LNCaP clone FGC (cell line): ENCODE measurements around the gene MINK1.
A peak's percentile ranks its signal among the peaks of the same experiment; 100 is the strongest.
"Not testable (repeated sequence)": the region's sequence is repeated elsewhere in the genome, so short reads cannot be mapped to it uniquely, and the experiment has no call there.

ENCODE experiments used
- DNase-seq: peaks from one replicate; pipeline ENCODE4 v3.0.0-alpha.2; 2011; ENCODE audit warnings: low read depth
- H3K4me3 ChIP-seq: 2 replicates; pipeline ENCODE4 v1.5.1; 2011; ENCODE audit warnings: mild to moderate bottlenecking, low read depth, low read length, control low read depth
- CTCF ChIP-seq: IDR thresholded peaks from 2 replicates; pipeline ENCODE4 v1.5.1; 2012; ENCODE audit warnings: mild to moderate bottlenecking; ENCODE audit not compliant: control insufficient read depth, insufficient read depth; ENCODE audit errors: extremely low read depth

MINK1 gene

GRCh38 chr17:4856271-4856936 is 23.3 kb downstream of the MINK1 start:
- H3K4me3 ChIP-seq, result no peak overlapping the region
- no peak for DNase-seq
- TF ChIP-seq CTCF, result no peak

- no peak overlapping the region for H3K4me3 ChIP-seq
- no peak for TF ChIP-seq CTCF
- no peak for DNase-seq
Measured at GRCh38 chr17:4856937-4857314, 23.8 kb downstream of the MINK1 start.

DNA sequence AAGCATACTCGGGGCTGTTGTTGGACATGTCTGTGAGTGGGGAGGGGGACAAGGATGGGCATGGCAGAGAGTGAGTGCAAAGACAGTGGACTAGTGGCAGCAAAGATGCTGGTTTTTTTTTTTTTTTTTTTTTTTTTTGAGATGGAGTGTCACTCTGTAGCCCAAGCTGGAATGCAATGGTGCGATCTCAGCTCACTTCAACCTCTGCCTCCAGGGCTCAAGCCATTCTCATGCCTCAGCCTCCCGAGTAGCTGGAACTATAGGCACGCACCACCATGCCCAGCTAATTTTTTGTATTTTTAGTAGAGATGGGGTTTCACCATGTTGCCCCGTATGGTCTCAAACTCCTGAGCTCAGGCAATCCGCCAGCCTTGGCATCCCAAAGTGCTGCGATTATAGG is 24.2 kb downstream of the MINK1 start:
- DNase-seq, H3K4me3 ChIP-seq: not testable (repeated sequence)

DNA sequence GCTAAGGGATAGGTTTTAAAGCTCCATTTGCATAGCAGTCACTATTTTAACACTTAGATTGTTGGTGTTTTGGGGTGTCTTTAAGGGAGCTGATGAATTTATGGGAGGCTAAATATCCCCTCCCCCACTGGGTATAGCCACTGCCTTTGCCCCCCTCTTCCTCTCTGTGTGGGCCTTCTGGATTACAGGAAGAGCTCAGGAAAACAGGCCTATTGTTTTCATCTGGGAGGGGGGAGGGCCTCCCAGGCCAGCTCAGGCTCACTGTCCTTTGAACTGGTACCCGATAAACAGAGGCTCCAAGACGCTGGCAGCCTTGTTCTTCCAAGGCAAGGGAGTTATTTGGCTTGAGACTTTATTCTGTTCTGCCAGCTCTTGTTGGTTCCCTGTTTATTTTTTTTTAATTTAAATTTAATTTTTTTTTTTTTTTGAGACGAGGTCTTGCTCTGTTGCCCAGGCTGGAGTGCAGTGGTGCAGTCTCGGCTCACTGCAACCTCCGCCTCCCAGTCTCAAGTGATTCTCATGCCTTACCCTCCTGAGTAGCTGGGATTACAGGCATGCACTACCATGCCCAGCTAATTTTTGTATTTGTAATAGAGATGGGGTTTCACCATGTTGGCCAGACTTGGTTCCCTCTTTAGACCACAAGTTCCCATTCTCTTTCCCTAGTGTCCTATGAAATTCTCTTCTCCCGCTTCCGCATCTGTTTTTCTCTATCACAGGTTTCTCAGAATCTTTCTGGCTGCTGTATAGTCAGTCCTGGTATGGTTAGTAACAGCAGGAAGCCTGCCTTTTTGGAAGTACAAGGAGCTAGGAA is 25.1 kb downstream of the MINK1 start:
- DNase-seq, result no peak
- no peak overlapping the region for H3K4me3 ChIP-seq
- no peak for TF ChIP-seq CTCF

- TF ChIP-seq CTCF, result no peak
- DNase-seq, result peak; percentile 17
- H3K4me3 ChIP-seq, result no peak overlapping the region
Measured at GRCh38 chr17:4858882-4859260, 25.7 kb downstream of the MINK1 start.

DNA sequence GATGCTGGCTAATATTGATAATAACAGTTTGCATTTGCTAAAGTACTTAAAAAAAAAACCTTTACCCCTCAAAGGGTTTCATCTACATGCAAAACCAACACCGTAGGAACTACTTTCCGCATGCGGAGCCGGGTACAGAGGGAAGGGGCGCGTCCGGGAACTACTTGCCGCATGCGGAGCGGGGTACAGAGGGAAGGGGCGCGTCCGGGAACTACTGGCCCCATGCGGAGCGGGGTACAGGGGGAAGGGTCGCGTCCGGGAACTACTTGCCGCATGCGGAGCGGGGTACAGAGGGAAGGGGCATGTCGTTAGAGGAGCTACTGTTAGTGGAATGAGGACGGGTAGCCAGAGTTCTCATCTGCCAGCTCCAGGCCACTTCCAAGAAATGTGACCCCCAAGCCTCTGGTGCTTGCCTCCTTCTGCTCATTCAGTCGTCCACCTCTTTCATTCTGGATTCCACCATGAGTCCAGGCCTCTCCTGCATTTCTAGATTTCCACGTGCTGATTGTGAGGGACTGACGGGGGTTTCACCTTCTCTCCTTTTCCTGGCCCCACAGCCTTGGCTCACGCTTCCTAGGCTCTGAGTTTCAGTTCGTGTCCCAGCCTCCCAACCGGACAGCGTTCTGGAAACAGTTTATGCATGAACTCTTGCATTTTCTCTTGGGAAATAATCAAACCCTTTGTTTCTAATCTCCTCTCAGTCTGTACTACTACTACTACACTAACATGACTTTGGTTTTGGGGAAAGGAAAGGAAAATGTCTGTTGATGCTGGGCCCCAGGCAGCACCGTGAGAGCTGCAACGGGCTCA is 26.9 kb downstream of the MINK1 start:
- no peak overlapping the region for H3K4me3 ChIP-seq
- no peak for TF ChIP-seq CTCF
- no peak for DNase-seq

DNA sequence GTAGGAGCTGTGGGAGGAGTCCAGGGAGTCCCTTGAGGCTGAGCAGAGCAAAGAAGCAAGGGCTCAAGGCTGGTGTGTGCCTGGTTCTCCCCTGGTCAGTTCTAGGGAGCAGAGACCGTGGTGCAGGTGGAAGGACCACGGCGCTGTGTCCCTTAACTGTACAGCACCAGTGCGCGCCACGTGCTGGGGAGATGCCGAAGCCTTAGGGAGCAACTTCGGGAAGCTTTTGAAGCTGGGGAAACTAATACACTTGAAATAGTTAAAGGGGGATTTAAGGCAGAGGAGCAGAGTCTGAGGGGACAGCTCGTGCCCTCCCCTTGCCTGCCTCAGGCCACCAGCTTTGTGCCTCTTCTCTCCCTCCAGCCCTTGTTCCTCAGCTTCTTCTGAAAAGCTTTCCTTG is 27.5 kb downstream of the MINK1 start:
- no peak for TF ChIP-seq CTCF
- no peak overlapping the region for H3K4me3 ChIP-seq
- DNase-seq, result no peak
